GM04504 (cell line): ENCODE data around the gene NUDT11.
A peak's percentile ranks its signal among the peaks of the same experiment; 100 is the strongest.
"Not testable (repeated sequence)": the region's sequence is repeated elsewhere in the genome, so short reads cannot be mapped to it uniquely, and the experiment has no call there.

ENCODE experiments used
- DNase-seq: peaks from one replicate; pipeline ENCODE4 v3.0.0-alpha.2; 2012; ENCODE audit warnings: low read depth

Gene NUDT11

GRCh38 chrX:51496501-51497291 is at the start of gene NUDT11:
TSS of gene NUDT11 (minus strand) at chrX:51496592. CDS start at chrX:51496444, 148 bp downstream.
- DNase-seq, result peak; percentile 33

GRCh38 chrX:51520393-51520792 is 24.0 kb upstream of the NUDT11 start:
- DNase-seq, result no peak

GRCh38 chrX:51519131-51519530 is 22.7 kb upstream of the NUDT11 start:
- not testable (repeated sequence) for DNase-seq

DNA sequence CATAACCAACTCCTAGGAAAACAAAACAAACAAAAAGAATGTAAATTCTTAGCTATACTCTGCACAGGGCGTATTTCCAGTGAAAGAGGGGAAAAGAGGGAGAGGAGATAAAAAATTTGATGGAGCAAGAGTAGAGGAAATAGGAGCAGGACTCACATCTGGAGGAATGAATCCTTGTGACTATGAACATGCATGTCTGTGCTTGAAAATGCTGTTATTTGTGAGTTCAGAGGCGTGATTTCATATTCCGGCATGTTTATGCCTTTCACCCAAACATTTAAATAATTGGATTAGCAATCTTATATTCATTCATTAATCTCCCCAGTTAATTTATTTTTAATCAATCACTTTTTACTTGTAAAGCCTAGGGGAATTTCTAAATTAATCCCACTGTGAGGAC is 11.2 kb upstream of the NUDT11 start:
- DNase-seq, result no peak

DNA sequence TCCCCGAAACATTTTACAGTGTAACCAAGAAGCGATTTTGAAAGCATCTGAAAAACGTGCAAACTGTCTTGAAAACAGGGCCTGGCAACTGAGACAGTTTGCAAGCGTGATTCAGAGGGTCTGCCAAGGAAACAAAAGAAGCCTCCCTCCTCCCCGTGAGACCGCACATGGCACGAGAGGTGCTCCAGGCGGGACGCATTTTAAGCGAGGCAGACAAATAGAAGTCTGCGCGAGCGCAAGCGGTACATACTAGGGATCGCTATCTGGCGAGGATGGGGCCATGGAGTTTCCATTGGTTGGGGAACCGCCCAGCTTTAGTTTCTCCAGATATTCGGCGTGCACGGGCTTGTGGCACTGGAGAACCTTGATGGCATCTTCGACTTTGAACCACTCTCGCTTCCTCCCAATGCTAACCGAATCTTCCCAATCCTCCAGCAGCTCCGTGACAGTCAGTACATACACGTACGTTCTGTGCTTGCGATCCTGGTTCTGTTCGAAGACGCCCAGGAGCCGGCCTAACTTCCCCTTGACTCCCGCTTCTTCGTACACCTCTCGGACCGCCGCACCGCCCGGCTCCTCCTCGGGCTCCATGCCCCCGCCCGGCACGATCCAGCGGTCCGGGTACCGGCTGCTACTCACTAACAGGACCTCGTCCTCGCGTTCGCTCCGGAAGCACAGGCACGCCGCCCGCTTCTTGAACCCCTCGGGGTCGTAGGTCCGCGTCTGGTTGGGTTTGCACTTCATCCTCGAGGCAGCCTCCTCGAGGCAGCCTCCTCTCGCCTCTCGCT is 497 bp downstream of the NUDT11 start:
- not testable (repeated sequence) for DNase-seq

DNA sequence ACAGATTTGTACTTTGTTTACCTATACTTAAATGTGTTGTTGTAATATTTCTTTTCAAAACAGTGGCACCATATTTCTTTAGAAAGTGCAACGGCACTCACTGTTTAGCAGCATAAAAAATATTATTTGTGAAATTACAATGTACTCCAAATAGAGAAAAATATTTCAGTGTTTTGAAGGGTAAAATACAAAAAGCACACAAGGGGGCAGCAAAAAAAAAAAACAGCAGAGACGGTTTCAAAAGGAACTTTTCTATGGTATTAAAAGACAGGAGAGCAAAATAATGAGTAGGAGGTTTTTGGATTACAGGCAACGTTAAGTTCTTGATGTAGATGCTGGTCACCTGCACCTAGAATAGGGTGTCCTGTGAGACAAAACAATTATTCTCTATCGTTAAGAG is 2.0 kb downstream of the NUDT11 start:
- DNase-seq, result no peak

GRCh38 chrX:51487960-51488267 is 8.5 kb downstream of the NUDT11 start:
- DNase-seq, result no peak

DNA sequence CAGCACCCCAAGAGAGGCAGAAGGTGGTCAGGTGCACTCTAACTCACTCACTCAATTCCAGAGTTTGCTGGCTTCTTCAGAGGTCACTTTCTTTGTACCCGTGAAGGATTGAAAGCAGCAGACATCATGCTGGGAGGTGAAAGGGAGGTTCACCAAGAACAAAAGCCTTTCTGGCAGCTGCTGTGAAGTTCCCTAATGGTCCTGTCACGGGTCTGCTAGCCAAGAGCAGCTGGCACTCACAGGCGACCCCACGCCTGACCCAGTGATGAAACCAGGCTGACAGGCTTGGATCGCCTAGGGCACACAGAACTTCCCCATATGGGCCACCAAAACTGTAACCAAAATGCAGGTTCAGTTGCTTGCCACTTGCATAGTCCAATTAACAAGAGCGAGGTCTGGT is 11.8 kb downstream of the NUDT11 start:
- no peak for DNase-seq

GRCh38 chrX:51482411-51482810 is 14.0 kb downstream of the NUDT11 start:
- not testable (repeated sequence) for DNase-seq

- no peak for DNase-seq
These were observed 19.5 kb downstream of the NUDT11 start for GRCh38 chrX:51476930-51477329.

- DNase-seq, result no peak
These were observed 33.1 kb downstream of the NUDT11 start for GRCh38 chrX:51463322-51463721.

DNA sequence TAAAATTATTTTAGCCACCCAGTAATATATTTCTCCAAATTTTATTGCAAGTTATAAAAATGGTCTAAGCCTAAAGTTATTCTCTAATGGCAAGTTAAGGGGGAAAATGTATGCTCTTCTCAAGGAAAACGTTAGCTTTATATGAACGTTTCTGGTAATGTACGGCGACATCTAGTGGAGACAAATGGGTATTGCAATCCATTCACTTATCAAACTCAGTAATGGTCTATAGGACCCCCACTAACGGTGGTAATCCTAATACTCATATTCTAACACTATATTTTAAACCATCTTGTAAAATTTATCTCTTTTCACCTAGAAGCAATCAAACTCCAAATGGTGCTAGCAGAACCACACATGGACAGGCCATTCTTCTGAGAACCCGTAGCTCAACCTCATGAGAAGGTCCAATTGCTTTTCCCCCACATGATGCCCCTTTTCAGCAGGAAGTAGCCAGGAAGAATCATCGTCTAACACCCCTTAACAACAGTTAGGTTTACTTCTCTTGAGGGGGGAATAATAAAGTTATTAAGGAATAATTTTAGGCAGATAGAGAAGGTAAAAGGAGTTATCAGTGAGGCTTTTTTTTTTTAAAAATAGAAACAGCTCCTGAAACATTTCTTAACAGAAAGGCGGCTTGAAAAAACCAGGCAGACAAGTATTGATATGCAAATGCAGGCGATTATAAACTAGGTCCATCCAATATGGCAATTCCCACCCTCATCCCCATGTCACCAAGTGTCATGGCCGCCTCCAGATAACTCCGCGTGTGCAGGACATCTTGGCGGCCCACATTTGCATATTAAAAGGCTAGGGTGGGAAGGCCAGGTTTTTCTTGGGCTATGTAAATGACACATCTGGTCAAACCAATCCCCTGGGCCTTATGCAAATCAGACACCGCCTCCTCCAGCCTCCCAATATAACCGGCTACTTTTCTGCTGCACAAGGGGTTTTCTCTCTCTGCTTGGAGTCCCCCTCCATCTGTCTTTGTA is 35.0 kb downstream of the NUDT11 start:
- peak; percentile 10 for DNase-seq

DNA sequence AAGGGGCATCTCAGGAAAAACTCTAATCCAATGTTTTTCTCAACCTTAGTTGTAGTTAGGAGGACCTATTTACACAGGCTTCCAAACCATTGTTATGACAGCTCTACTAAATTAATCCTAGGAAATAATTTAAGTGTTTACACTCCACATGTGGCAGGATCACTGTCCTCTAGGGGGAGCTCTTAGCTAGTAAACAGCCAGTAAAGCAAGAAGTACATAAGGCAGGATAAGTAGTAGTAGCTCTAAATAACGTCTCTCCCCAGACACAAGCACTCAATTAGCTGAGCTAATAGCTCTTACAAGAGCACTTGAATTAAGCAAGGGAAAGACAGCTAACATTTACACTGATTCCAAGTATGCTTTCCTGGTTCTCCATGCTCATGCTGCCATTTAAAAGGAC is 37.3 kb downstream of the NUDT11 start:
- DNase-seq, result no peak

GRCh38 chrX:51456814-51457213 is 39.6 kb downstream of the NUDT11 start:
- DNase-seq, result no peak

- no peak for DNase-seq
These were observed 40.1 kb downstream of the NUDT11 start for GRCh38 chrX:51456246-51456645.

- no peak for DNase-seq
These were observed 56.0 kb downstream of the NUDT11 start for GRCh38 chrX:51440365-51440764.
